KMS-11 (cell line): ENCODE results near the gene NREP.

Experiments used
- H2AFZ ChIP-seq: fragments of 200-600 bp; sonication (generic); 2 replicates; pipeline ENCODE4 v1.6.1; 2016; ENCODE audit warnings: antibody characterized with exemption, mixed run types, low read depth
- H3K27ac ChIP-seq: fragments of 200-600 bp; sonication (generic); 2 replicates; pipeline ENCODE4 v1.6.1; 2016; ENCODE audit warnings: mild to moderate bottlenecking, mixed run types
- H3K27me3 ChIP-seq: fragments of 200-600 bp; sonication (generic); 2 replicates; pipeline ENCODE4 v1.6.1; 2017; ENCODE audit warnings: mild to moderate bottlenecking, low read depth, mixed run types, moderate library complexity; ENCODE audit not compliant: insufficient read depth
- H3K36me3 ChIP-seq: fragments of 200-600 bp; sonication (generic); 2 replicates; pipeline ENCODE4 v1.6.1; 2017; ENCODE audit warnings: mild to moderate bottlenecking, mixed run types; ENCODE audit not compliant: insufficient read depth
- H3K4me1 ChIP-seq: fragments of 200-600 bp; sonication (generic); 2 replicates; pipeline ENCODE4 v1.6.1; 2016; ENCODE audit warnings: mild to moderate bottlenecking, low read depth, mixed run types; ENCODE audit not compliant: poor library complexity, severe bottlenecking
- H3K4me2 ChIP-seq: fragments of 200-600 bp; sonication (generic); 2 replicates; pipeline ENCODE4 v1.7.0; 2016; ENCODE audit warnings: mild to moderate bottlenecking, mixed run types
- H3K4me3 ChIP-seq: fragments of 200-600 bp; sonication (generic); IDR thresholded peaks from 2 replicates; pipeline ENCODE4 v1.6.1; 2017; ENCODE audit warnings: low read depth, low read length, mixed read lengths; ENCODE audit not compliant: insufficient read depth
- H3K79me2 ChIP-seq: fragments of 200-600 bp; sonication (generic); 2 replicates; pipeline ENCODE4 v1.6.1; 2016; ENCODE audit warnings: low read depth, mixed run types; ENCODE audit not compliant: insufficient read depth
- H3K9ac ChIP-seq: fragments of 200-600 bp; sonication (generic); 2 replicates; pipeline ENCODE4 v1.6.1; 2016; ENCODE audit warnings: mild to moderate bottlenecking, mixed run types
- H4K20me1 ChIP-seq: fragments of 200-600 bp; sonication (generic); 2 replicates; pipeline ENCODE4 v1.6.1; 2016; ENCODE audit warnings: mild to moderate bottlenecking, mixed run types; ENCODE audit not compliant: insufficient read depth
- CTCF ChIP-seq: fragments of 200-600 bp; sonication (generic); conservative IDR thresholded peaks from 2 replicates; pipeline ENCODE4 v1.6.1; 2017; ENCODE audit warnings: low read depth, mild to moderate bottlenecking, antibody characterized with exemption, low read length, moderate library complexity, mixed read lengths

Gene NREP

DNA sequence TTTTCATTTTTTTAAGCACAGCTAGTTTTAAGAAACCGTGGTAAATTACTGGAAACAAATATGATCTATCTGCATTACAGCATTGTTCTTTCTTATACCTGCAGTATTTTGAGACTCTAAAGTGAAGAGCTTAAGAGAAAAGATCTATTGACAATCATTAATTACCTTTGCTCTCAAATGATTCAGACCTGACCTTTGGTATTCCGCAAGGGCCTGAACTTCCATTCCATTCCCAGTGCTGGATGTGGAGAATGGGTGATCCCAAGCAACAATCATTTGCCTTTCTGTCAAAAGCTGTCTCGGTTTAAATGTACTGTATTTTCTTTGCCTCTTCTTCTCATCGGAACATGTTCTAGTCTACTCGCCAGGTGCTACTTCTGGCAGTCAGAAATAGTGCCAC is 18.9 kb downstream of the NREP start:
- no peaks in the 10 kb centered on the region for H3K36me3 ChIP-seq
- no peaks in the 10 kb centered on the region for H4K20me1 ChIP-seq
- no peak overlapping the region for H3K27ac ChIP-seq
- H3K4me2 ChIP-seq, result no peak overlapping the region
- H3K27me3 ChIP-seq, result no peaks in the 10 kb centered on the region
- H3K9ac ChIP-seq, result no peak overlapping the region
- H2AFZ ChIP-seq, result no peak overlapping the region
- H3K79me2 ChIP-seq, result no peaks in the 10 kb centered on the region
- TF ChIP-seq CTCF, result no peak
- H3K4me1 ChIP-seq, result peaks cover 22% of the 10 kb centered on the region
- no peak overlapping the region for H3K4me3 ChIP-seq

GRCh38 chr5:111737716-111738115 is 19.3 kb downstream of the NREP start:
- H3K36me3 ChIP-seq, result no peaks in the 10 kb centered on the region
- TF ChIP-seq CTCF, result no peak
- no peak overlapping the region for H3K4me2 ChIP-seq
- H3K4me3 ChIP-seq, result no peak overlapping the region
- no peak overlapping the region for H2AFZ ChIP-seq
- no peaks in the 10 kb centered on the region for H3K79me2 ChIP-seq
- H3K27me3 ChIP-seq, result no peaks in the 10 kb centered on the region
- H3K9ac ChIP-seq, result no peak overlapping the region
- H4K20me1 ChIP-seq, result no peaks in the 10 kb centered on the region
- peaks cover 18% of the 10 kb centered on the region for H3K4me1 ChIP-seq
- no peak overlapping the region for H3K27ac ChIP-seq

GRCh38 chr5:111735583-111736270 is 21.3 kb downstream of the NREP start:
- Histone ChIP-seq H3K4me1 (no peaks in the 10 kb centered on the region), H3K4me2 (no peak overlapping the region), H3K27me3 (no peaks in the 10 kb centered on the region), H3K79me2 (no peaks in the 10 kb centered on the region), H4K20me1 (no peaks in the 10 kb centered on the region), H2AFZ (no peak overlapping the region), H3K36me3 (no peaks in the 10 kb centered on the region), H3K27ac (no peak overlapping the region), H3K9ac (no peak overlapping the region), H3K4me3 (no peak overlapping the region)
- TF ChIP-seq CTCF, result no peak

GRCh38 chr5:111734597-111734996 is 22.4 kb downstream of the NREP start:
- no peak overlapping the region for H3K4me3 ChIP-seq
- no peaks in the 10 kb centered on the region for H3K27me3 ChIP-seq
- H3K4me2 ChIP-seq, result no peak overlapping the region
- H3K27ac ChIP-seq, result no peak overlapping the region
- H4K20me1 ChIP-seq, result no peaks in the 10 kb centered on the region
- no peaks in the 10 kb centered on the region for H3K36me3 ChIP-seq
- no peak overlapping the region for H2AFZ ChIP-seq
- no peak overlapping the region for H3K9ac ChIP-seq
- no peaks in the 10 kb centered on the region for H3K4me1 ChIP-seq
- H3K79me2 ChIP-seq, result no peaks in the 10 kb centered on the region
- TF ChIP-seq CTCF, result no peak
